Spleen (tissue), 11 donors: ENCODE results near the gene SLC25A47. TPM values are rescaled to one million over a fixed set of nuclear protein-coding genes. Genes with fewer than 3 reads are reported as not detected.
A peak's percentile ranks its signal among the peaks of the same experiment; 100 is the strongest.

Source experiments
- DNase-seq: peaks from one replicate; pipeline ENCODE4 v3.0.0-alpha.2; 2020
- H3K27ac ChIP-seq, 8 donors: fragments of 200-600 bp; sonication (generic) in 7 of 8; 1 replicate in 4 of 8; 2 replicates in 4 of 8; pipeline versions ENCODE4 v1.5.0 to v1.8.0; 2016 to 2021; ENCODE audit warnings: inconsistent platforms in 4 of 8, mild to moderate bottlenecking in 4 of 8, moderate library complexity in 1 of 8
- H3K27me3 ChIP-seq, 7 donors: fragments of 200-600 bp; sonication (generic) in 6 of 7; replicated peaks in 1 of 7; 1 replicate in 4 of 7; 2 replicates in 3 of 7; pipeline versions ENCODE4 v1.5.0 to v1.8.0; 2016 to 2021; ENCODE audit warnings: inconsistent platforms in 3 of 7, mild to moderate bottlenecking in 1 of 7
- H3K36me3 ChIP-seq, 6 donors: fragments of 200-600 bp; sonication (generic) in 5 of 6; 1 replicate in 4 of 6; 2 replicates in 2 of 6; pipeline versions ENCODE4 v1.5.0 to v1.8.0; 2016 to 2021; ENCODE audit warnings: inconsistent platforms in 2 of 6
- H3K4me1 ChIP-seq, 6 donors: fragments of 200-600 bp; sonication (generic) in 5 of 6; 1 replicate in 3 of 6; 2 replicates in 3 of 6; pipeline versions ENCODE4 v1.5.0 to v1.8.0; 2016 to 2021; ENCODE audit warnings: inconsistent platforms in 3 of 6
- H3K4me3 ChIP-seq, 8 donors: fragments of 200-600 bp; sonication (generic) in 7 of 8; 1 replicate in 4 of 8; 2 replicates in 4 of 8; pipeline versions ENCODE4 v1.5.0 to v1.8.0; 2016 to 2021; ENCODE audit warnings: inconsistent platforms in 4 of 8, mild to moderate bottlenecking in 4 of 8, moderate library complexity in 2 of 8
- H3K9me3 ChIP-seq, 8 donors: fragments of 200-600 bp; sonication (generic) in 7 of 8; 1 replicate in 4 of 8; 2 replicates in 4 of 8; pipeline versions ENCODE4 v1.5.0 to v1.8.0; 2016 to 2021; ENCODE audit warnings: inconsistent platforms in 4 of 8
- CTCF ChIP-seq, 11 experiments: fragments of 200-600 bp in 7 of 11; fragments of 450-650 bp in 4 of 11; sonication (generic) in 4 of 11; IDR thresholded peaks in 8 of 11; conservative IDR thresholded peaks in 3 of 11; 1 replicate in 7 of 11; 2 replicates in 4 of 11; pipeline versions ENCODE4 v1.4.0 to v1.8.0; 2016 to 2021; ENCODE audit warnings: antibody characterized with exemption in 11 of 11, inconsistent platforms in 4 of 11, mild to moderate bottlenecking in 1 of 11
- POLR2A ChIP-seq, 3 donors: fragments of 450-650 bp; IDR thresholded peaks; one replicate each; pipeline ENCODE4 v1.5.1; 2017; ENCODE audit warnings: antibody characterized with exemption in 3 of 3, mild to moderate bottlenecking in 1 of 3
- POLR2AphosphoS5 ChIP-seq, 3 donors: sonication (generic); formaldehyde crosslinking; IDR thresholded peaks; one replicate each; pipeline ENCODE4 v1.5.1; 2017; ENCODE audit warnings: antibody characterized with exemption in 3 of 3
- WGBS, 5 donors: extraction: QIAGEN DNeasy Blood & Tissue Kit in 3 of 5; methylation state at CpG; one replicate each; pipeline versions ENCODE4 v1.1.5 to v1.1.7; 2013 to 2018; 5-methylcytosine and 5-hydroxymethylcytosine counted together
- intact Hi-C: fragments of 100-400 bp; cut with DNase I; formaldehyde crosslinking; loops from one replicate; pipeline ENCODE4 v1.15.0; 2023; ENCODE audit warnings: low total_unique reads
- polyA plus RNA-seq, 3 donors: library from polyadenylated mRNA; stranded (reverse); fragments of 200-250 nt; gene quantifications; one replicate each; pipeline ENCODE4 v1.2.1, GENCODE V29; 2013
- total RNA-seq, 7 donors: library from RNA; depleted of rRNA in 3 of 7; stranded (reverse); fragments of >200 nt in 3 of 7; fragmentation: NEBNext Ultra II Directional in 4 of 7; extraction: Animal tissue kit (Norgen Biotek cat#: 25700) in 4 of 7; gene quantifications; one replicate each; pipeline versions ENCODE4 v1.1.0 to v1.2.1, GENCODE V29; 2016 to 2021
- donor health status: healthy with polysubstance abuse.
- donor health status: DM: no; HTN: no; CAD: no; lungs with moderate emphysema.
- donor health status: DM: no; HTN: no; CAD: no.
- donor health status: Bipolar disorder and iron deficiency.
- donor health status: healthy.
- donor health status: DM: no; HTN: no; CAD: no.
- donor health status: DM: yes; HTN: yes; CAD: no.

The SLC25A47 gene
- total and polyA plus RNA-seq, 10 donors = 0.03 to 0.11 TPM; not detected in 8

- H3K27ac ChIP-seq = no peak overlapping the region
- H3K4me3 ChIP-seq = no peak overlapping the region
- intact Hi-C loops = no loop called here
- TF ChIP-seq POLR2A (IDR thresholded peaks at IDR 0.05) = no peak
- no peak for TF ChIP-seq CTCF (IDR thresholded peaks at IDR 0.05 in 8 of 11, conservative IDR thresholded peaks at IDR 0.05 in 3 of 11)
- peaks cover 4 to 100% (median 71%) of the 10 kb centered on the region in 6 donors for H3K36me3 ChIP-seq
- H3K27me3 ChIP-seq = no peaks in the 10 kb centered on the region
- DNase-seq = no peak
- no peaks in the 10 kb centered on the region for H3K9me3 ChIP-seq
- peaks cover 0 to 52% (median 6%) of the 10 kb centered on the region in 6 donors for H3K4me1 ChIP-seq
- WGBS, 5 donors = 44 to 78% (median 59%) methylated on average over 1 of the region's 1 CpG
Measured at GRCh38 chr14:100364403-100364802, 41.3 kb downstream of the SLC25A47 start.

- TF ChIP-seq POLR2A (IDR thresholded peaks at IDR 0.05) (no peak), CTCF (IDR thresholded peaks at IDR 0.05 in 8 of 11, conservative IDR thresholded peaks at IDR 0.05 in 3 of 11) (no peak), POLR2AphosphoS5 (IDR thresholded peaks at IDR 0.05) (no peak)
- intact Hi-C loops = no loop called here
- Histone ChIP-seq H3K4me1 (peaks cover 0 to 58% (median 6%) of the 10 kb centered on the region in 6 donors), H3K36me3 (peaks cover 4 to 100% (median 57%) of the 10 kb centered on the region in 6 donors), H3K9me3 (no peaks in the 10 kb centered on the region), H3K27me3 (no peaks in the 10 kb centered on the region), H3K27ac (peak overlapping the region in 6 of 8 donors; percentile 9 to 66 (median 45)), H3K4me3 (no peak overlapping the region)
- WGBS, 5 donors = 64 to 87% (median 76%) methylated on average over 6 to 7 of the region's 7 CpGs
- no peak for DNase-seq
Measured at GRCh38 chr14:100365741-100366140, 42.6 kb downstream of the SLC25A47 start.

- Histone ChIP-seq H3K4me1 (peaks cover 21 to 84% (median 29%) of the 10 kb centered on the region in 6 donors), H3K9me3 (no peaks in the 10 kb centered on the region), H3K27ac (no peak overlapping the region), H3K27me3 (no peaks in the 10 kb centered on the region), H3K4me3 (no peak overlapping the region), H3K36me3 (peaks cover 4 to 96% (median 35%) of the 10 kb centered on the region in 6 donors)
- no peak for TF ChIP-seq POLR2A (IDR thresholded peaks at IDR 0.05)
- no peak for TF ChIP-seq CTCF (IDR thresholded peaks at IDR 0.05 in 8 of 11, conservative IDR thresholded peaks at IDR 0.05 in 3 of 11)
- TF ChIP-seq POLR2AphosphoS5 (IDR thresholded peaks at IDR 0.05) = no peak
- WGBS, 5 donors = 84 to 92% (median 88%) methylated on average over 13 of the region's 13 CpGs
- intact Hi-C loops = no loop called here
- no peak for DNase-seq
Measured at GRCh38 chr14:100369019-100369418, 45.9 kb downstream of the SLC25A47 start.

GRCh38 chr14:100370003-100370402 is 46.9 kb downstream of the SLC25A47 start:
- Histone ChIP-seq H3K4me3 (no peak overlapping the region), H3K27ac (peak overlapping the region in 1 of 8 donors; percentile 10), H3K36me3 (peaks cover 4 to 86% (median 30%) of the 10 kb centered on the region in 6 donors), H3K27me3 (no peaks in the 10 kb centered on the region), H3K9me3 (no peaks in the 10 kb centered on the region), H3K4me1 (peaks cover 28 to 89% (median 39%) of the 10 kb centered on the region in 6 donors)
- TF ChIP-seq POLR2AphosphoS5 (IDR thresholded peaks at IDR 0.05) = no peak
- no peak for TF ChIP-seq POLR2A (IDR thresholded peaks at IDR 0.05)
- TF ChIP-seq CTCF (IDR thresholded peaks at IDR 0.05 in 8 of 11, conservative IDR thresholded peaks at IDR 0.05 in 3 of 11) = no peak
- intact Hi-C loops = loop anchor here (10.0 kb wide), 1 partner anchor 85 kb away; no protein-coding TSS in a partner anchor
- WGBS, 5 donors = 70 to 85% (median 79%) methylated on average over 4 of the region's 4 CpGs
- no peak for DNase-seq
